MM.1S (cell line): ENCODE data around the gene HTATSF1.

ENCODE experiments used
- DNase-seq: peaks from one replicate; pipeline ENCODE4 v3.0.0-alpha.2; 2015
- H2AFZ ChIP-seq: fragments of 300-600 bp; sonication (generic); 2 replicates; pipeline ENCODE4 v1.6.0; 2016; ENCODE audit warnings: antibody characterized with exemption, low read length
- H3F3A ChIP-seq: fragments of 300-600 bp; sonication (generic); 2 replicates; pipeline ENCODE4 v1.6.1; 2016; ENCODE audit warnings: mild to moderate bottlenecking, antibody characterized with exemption, low read length, moderate library complexity, mixed read lengths; ENCODE audit not compliant: insufficient read depth
- H3K27ac ChIP-seq: fragments of 300-600 bp; sonication (generic); 2 replicates; pipeline ENCODE4 v1.5.1; 2016; ENCODE audit warnings: mild to moderate bottlenecking, low read length
- H3K27me3 ChIP-seq: fragments of 300-600 bp; sonication (generic); replicated peaks from 2 replicates; pipeline ENCODE4 v1.6.0; 2016; ENCODE audit warnings: low read length; ENCODE audit not compliant: insufficient read depth
- H3K36me3 ChIP-seq: fragments of 300-600 bp; sonication (generic); replicated peaks from 2 replicates; pipeline ENCODE4 v1.6.1; 2016; ENCODE audit warnings: mild to moderate bottlenecking, low read length, mixed read lengths; ENCODE audit not compliant: insufficient read depth
- H3K4me1 ChIP-seq: fragments of 300-600 bp; sonication (generic); 2 replicates; pipeline ENCODE4 v1.6.1; 2016; ENCODE audit warnings: low read length, mixed read lengths
- H3K4me2 ChIP-seq: fragments of 300-600 bp; sonication (generic); 2 replicates; pipeline ENCODE4 v1.6.0; 2016; ENCODE audit warnings: low read depth, low read length
- H3K4me3 ChIP-seq: fragments of 300-600 bp; sonication (generic); 2 replicates; pipeline ENCODE4 v1.5.1; 2016; ENCODE audit warnings: low read length, mixed read lengths
- H3K79me2 ChIP-seq: fragments of 300-600 bp; sonication (generic); 2 replicates; pipeline ENCODE4 v1.6.1; 2016; ENCODE audit warnings: mixed run types, low read length, mixed read lengths
- H3K9ac ChIP-seq: fragments of 300-600 bp; sonication (generic); 2 replicates; pipeline ENCODE4 v1.6.1; 2016; ENCODE audit warnings: low read length, mixed read lengths
- H3K9me2 ChIP-seq: fragments of 300-600 bp; sonication (generic); replicated peaks from 2 replicates; pipeline ENCODE4 v1.6.1; 2016; ENCODE audit warnings: mild to moderate bottlenecking, low read length, mixed read lengths; ENCODE audit not compliant: insufficient read depth
- H3K9me3 ChIP-seq: fragments of 300-600 bp; sonication (generic); replicated peaks from 2 replicates; pipeline ENCODE4 v1.6.1; 2016; ENCODE audit warnings: mild to moderate bottlenecking, low read length, mixed read lengths; ENCODE audit not compliant: insufficient read depth
- H4K20me1 ChIP-seq: fragments of 300-600 bp; sonication (generic); 2 replicates; pipeline ENCODE4 v1.6.1; 2016; ENCODE audit warnings: mild to moderate bottlenecking, low read length, moderate library complexity, mixed read lengths; ENCODE audit not compliant: insufficient read depth
- CTCF ChIP-seq: fragments of 300-600 bp; sonication (generic); IDR thresholded peaks from 2 replicates; pipeline ENCODE4 v1.5.1; 2016; ENCODE audit warnings: antibody characterized with exemption, low read length, mixed read lengths
- EZH2 ChIP-seq: fragments of 300-600 bp; sonication (generic); optimal IDR thresholded peaks from 2 replicates; pipeline ENCODE3; 2017; ENCODE audit warnings: low read depth, mild to moderate bottlenecking, antibody characterized with exemption, low read length, mixed read lengths
- EZH2phosphoT487 ChIP-seq: fragments of 300-600 bp; sonication (generic); IDR thresholded peaks from 2 replicates; pipeline ENCODE4 v1.6.1; 2018; ENCODE audit warnings: antibody characterized with exemption, low read length

The HTATSF1 gene

GRCh38 chrX:136456133-136456532 lies 41.3 kb upstream of the HTATSF1 start:
- TF ChIP-seq EZH2phosphoT487 = no peak
- no peak for TF ChIP-seq CTCF
- TF ChIP-seq EZH2 = no peak
- no peak for DNase-seq
- no peak overlapping the region for H3K4me2 ChIP-seq
- no peak overlapping the region for H2AFZ ChIP-seq
- H3K9me3 ChIP-seq = no peaks in the 10 kb centered on the region
- no peak overlapping the region for H3K27ac ChIP-seq
- no peak overlapping the region for H3K9ac ChIP-seq
- H3K4me1 ChIP-seq = no peaks in the 10 kb centered on the region
- H3K4me3 ChIP-seq = no peak overlapping the region
- H3K79me2 ChIP-seq = no peaks in the 10 kb centered on the region
- no peaks in the 10 kb centered on the region for H3K9me2 ChIP-seq
- no peaks in the 10 kb centered on the region for H3F3A ChIP-seq
- H3K36me3 ChIP-seq = no peaks in the 10 kb centered on the region
- no peaks in the 10 kb centered on the region for H3K27me3 ChIP-seq
- no peaks in the 10 kb centered on the region for H4K20me1 ChIP-seq

- no peak overlapping the region for H2AFZ ChIP-seq
- H3K27ac ChIP-seq = no peak overlapping the region
- no peaks in the 10 kb centered on the region for H3K4me1 ChIP-seq
- no peaks in the 10 kb centered on the region for H3K27me3 ChIP-seq
- DNase-seq = no peak
- no peak overlapping the region for H3K4me3 ChIP-seq
- H4K20me1 ChIP-seq = no peaks in the 10 kb centered on the region
- H3K36me3 ChIP-seq = no peaks in the 10 kb centered on the region
- H3K9me3 ChIP-seq = no peaks in the 10 kb centered on the region
- TF ChIP-seq CTCF (no peak), EZH2phosphoT487 (no peak), EZH2 (no peak)
- no peaks in the 10 kb centered on the region for H3K79me2 ChIP-seq
- no peaks in the 10 kb centered on the region for H3F3A ChIP-seq
- H3K9me2 ChIP-seq = no peaks in the 10 kb centered on the region
- H3K9ac ChIP-seq = no peak overlapping the region
- H3K4me2 ChIP-seq = no peak overlapping the region
These were observed 40.0 kb upstream of the HTATSF1 start for GRCh38 chrX:136457303-136457917.

DNA sequence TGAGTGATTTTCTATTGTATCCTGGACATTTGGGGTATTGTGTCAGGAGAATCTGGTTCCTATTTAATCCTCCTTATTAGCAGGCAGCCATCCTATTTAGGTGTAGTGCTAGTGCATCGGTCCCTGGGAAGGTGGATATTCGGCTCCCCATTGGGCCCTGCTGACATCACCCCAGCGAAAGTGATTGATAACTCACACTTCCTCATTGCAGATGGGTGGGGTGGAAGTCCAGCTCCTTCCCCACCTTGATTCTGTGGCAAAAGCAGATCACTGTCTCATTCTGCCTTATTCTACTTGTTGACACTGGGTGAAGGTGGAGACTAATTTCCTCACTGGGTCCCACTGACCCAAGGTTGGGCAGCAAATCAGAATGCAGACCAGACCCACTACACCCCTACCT lies 32.8 kb upstream of the HTATSF1 start:
- Histone ChIP-seq H2AFZ (no peak overlapping the region), H3K9ac (no peak overlapping the region), H3K9me3 (no peaks in the 10 kb centered on the region), H3K79me2 (no peaks in the 10 kb centered on the region), H3F3A (no peaks in the 10 kb centered on the region), H3K36me3 (no peaks in the 10 kb centered on the region), H3K4me1 (no peaks in the 10 kb centered on the region), H3K27ac (no peak overlapping the region), H3K27me3 (no peaks in the 10 kb centered on the region), H3K9me2 (no peaks in the 10 kb centered on the region), H3K4me3 (no peak overlapping the region), H3K4me2 (no peak overlapping the region), H4K20me1 (no peaks in the 10 kb centered on the region)
- no peak for DNase-seq
- TF ChIP-seq EZH2 = no peak
- no peak for TF ChIP-seq EZH2phosphoT487
- TF ChIP-seq CTCF = no peak
